ENCODE measurements around the gene COX5A.

DNA sequence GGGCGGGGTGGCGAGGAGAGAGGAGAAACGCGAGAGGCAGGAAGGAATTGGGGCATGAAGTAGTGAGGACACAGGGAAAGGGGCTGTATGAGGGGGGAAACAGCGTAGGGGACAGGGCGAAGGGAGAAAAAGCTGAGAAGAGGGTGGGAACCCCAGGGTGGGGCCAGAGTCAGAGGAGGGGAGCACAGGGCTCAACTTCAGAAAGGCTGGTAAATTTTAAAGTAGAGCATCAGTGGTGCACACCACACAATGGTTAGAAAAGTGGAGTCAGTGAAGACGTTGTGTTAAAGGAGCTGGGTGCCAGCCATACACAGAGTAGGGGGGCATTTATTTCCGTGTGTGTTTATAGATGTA is 21.7 kb upstream of the COX5A start:
- TF ChIP-seq ZNF274 (IDR thresholded peaks at IDR 0.05; ENCODE audit: low read depth, low read length) (no peak), SUZ12 (IDR thresholded peaks at IDR 0.05; ENCODE audit: extremely low read depth, insufficient read depth, insufficient read length) (no peak), YY1 (IDR thresholded peaks at IDR 0.05; ENCODE audit: insufficient read depth, insufficient read length) (no peak)
